Tibial nerve (tissue), 4 donors: ENCODE data around the gene RNF167.

ENCODE experiments used
- EP300 ChIP-seq, 2 donors: sonication (generic); formaldehyde crosslinking; IDR thresholded peaks; one replicate each; pipeline ENCODE4 v1.6.1; 2017; ENCODE audit warnings: antibody characterized with exemption in 2 of 2, mild to moderate bottlenecking in 1 of 2
- POLR2A ChIP-seq, 2 donors: fragments of 450-650 bp; IDR thresholded peaks; one replicate each; pipeline ENCODE4 v1.6.1; 2017; ENCODE audit warnings: antibody characterized with exemption in 2 of 2, mild to moderate bottlenecking in 2 of 2, moderate library complexity in 2 of 2
- TF ChIP-seq, protein P1 (sequence below), 5 experiments: fragments of 200-600 bp in 3 of 5; fragments of 450-650 bp in 2 of 5; sonication (generic) in 3 of 5; IDR thresholded peaks; one replicate each; pipeline ENCODE4 v1.5.1; 2016 to 2019; ENCODE audit warnings: antibody characterized with exemption in 5 of 5, mild to moderate bottlenecking in 3 of 5, moderate library complexity in 2 of 5

DNA sequence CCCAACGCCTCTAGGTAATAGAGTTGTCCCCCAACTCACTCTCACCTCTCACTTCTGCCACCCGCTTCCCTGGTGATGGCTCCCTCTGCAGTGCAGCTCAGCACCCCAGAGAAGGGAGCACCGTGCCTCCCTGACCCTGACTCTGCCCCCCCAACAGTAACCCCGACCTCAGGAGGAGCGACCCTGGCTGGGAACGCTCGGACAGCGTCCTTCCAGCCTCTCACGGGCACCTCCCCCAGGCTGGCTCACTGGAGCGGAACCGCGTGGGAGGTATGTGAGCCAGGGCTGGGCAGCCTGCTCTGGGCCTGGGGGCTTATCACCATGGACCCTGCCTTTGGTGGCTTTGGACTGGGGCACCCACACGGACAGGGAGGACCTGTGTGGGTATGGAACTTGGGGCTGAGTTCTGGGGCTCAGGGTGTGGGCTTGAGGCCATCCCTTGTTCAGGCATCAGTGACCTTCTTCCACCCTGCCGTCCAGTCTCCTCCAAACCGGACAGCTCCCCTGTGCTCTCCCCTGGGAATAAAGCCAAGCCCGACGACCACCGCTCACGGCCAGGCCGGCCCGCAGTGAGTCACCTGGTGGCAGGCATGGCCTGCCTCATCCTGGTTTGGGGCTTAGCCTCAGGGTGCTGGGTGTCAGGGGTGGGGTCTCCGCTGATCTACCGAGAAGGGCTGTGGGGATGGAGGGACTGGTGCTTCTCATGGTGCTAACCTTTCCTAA, 47.4 kb upstream of the RNF167 start:
- TF ChIP-seq, protein P1, sequence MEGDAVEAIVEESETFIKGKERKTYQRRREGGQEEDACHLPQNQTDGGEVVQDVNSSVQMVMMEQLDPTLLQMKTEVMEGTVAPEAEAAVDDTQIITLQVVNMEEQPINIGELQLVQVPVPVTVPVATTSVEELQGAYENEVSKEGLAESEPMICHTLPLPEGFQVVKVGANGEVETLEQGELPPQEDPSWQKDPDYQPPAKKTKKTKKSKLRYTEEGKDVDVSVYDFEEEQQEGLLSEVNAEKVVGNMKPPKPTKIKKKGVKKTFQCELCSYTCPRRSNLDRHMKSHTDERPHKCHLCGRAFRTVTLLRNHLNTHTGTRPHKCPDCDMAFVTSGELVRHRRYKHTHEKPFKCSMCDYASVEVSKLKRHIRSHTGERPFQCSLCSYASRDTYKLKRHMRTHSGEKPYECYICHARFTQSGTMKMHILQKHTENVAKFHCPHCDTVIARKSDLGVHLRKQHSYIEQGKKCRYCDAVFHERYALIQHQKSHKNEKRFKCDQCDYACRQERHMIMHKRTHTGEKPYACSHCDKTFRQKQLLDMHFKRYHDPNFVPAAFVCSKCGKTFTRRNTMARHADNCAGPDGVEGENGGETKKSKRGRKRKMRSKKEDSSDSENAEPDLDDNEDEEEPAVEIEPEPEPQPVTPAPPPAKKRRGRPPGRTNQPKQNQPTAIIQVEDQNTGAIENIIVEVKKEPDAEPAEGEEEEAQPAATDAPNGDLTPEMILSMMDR (IDR thresholded peaks at IDR 0.05): no peak
- no peak for TF ChIP-seq POLR2A (IDR thresholded peaks at IDR 0.05)
- no peak for TF ChIP-seq EP300 (IDR thresholded peaks at IDR 0.05)
